HuH-7.5 (cell line): ENCODE results near the gene YLPM1.

ENCODE experiments used
- DNase-seq: peaks from one replicate; pipeline ENCODE4 v3.0.0; 2011; ENCODE audit warnings: low spot score

YLPM1 gene

GRCh38 chr14:74868739-74869138, 105.6 kb downstream of the YLPM1 start:
- DNase-seq: no peak

- no peak for DNase-seq
Measured at GRCh38 chr14:74871819-74872218, 108.7 kb downstream of the YLPM1 start.

- no peak for DNase-seq
Measured at GRCh38 chr14:74875204-74875603, 112.1 kb downstream of the YLPM1 start.

- no peak for DNase-seq
Measured at GRCh38 chr14:74875941-74876913, 113.1 kb downstream of the YLPM1 start, which contains the start of gene PROX2. TSS of gene PROX2 (minus strand) at chr14:74876145. CDS start at chr14:74863834, 12,311 bp downstream.

GRCh38 chr14:74879427-74880182, 116.5 kb downstream of the YLPM1 start:
- DNase-seq: no peak

- DNase-seq: peak; percentile 78
Measured at GRCh38 chr14:74881431-74882102, 118.5 kb downstream of the YLPM1 start, which contains the start of gene DLST. TSS of gene DLST (plus strand) at chr14:74881916. CDS start at chr14:74881954, 38 bp downstream.

- DNase-seq: peak; percentile 29
Measured at GRCh38 chr14:74882103-74882920, 119.2 kb downstream of the YLPM1 start.
